PC-3 (cell line): Measurements from ENCODE around the gene GNAZ.

ENCODE experiments used
- CTCF ChIP-seq: fragments of 300-600 bp; sonication (generic); conservative IDR thresholded peaks from 2 replicates; pipeline ENCODE4 v1.5.1; 2017; ENCODE audit warnings: antibody characterized with exemption, low read depth, mild to moderate bottlenecking, low read length
- EZH2phosphoT487 ChIP-seq: fragments of 300-600 bp; sonication (generic); IDR thresholded peaks from 2 replicates; pipeline ENCODE4 v1.6.1; 2018; ENCODE audit warnings: mild to moderate bottlenecking, antibody characterized with exemption, low read length, borderline replicate concordance

DNA sequence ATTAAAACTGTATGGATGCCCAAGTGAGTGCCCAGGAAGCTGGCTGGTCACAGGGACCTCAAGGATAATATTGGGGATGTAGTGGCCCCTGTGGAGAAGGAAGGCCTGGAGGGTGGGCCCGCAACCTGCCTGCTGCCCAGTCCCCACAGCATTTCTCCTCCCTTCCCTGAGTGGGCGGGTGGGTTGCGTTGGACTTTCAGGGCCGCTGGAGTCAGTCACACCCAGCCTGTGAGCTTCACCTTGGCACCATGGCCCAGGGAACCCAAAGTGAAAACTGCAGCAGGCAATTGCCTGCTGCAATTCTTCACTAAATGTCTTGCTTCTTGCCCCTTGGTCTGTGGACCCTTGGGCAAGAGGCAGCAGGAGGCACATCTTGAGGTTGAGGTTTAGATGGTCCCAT, 4.7 kb downstream of the GNAZ start:
- TF ChIP-seq CTCF (no peak), EZH2phosphoT487 (no peak)
